MM.1S (cell line): Measurements from ENCODE around the gene TCF15.

Experiments used
- DNase-seq: peaks from one replicate; pipeline ENCODE4 v3.0.0-alpha.2; 2015
- H2AFZ ChIP-seq: fragments of 300-600 bp; sonication (generic); 2 replicates; pipeline ENCODE4 v1.6.0; 2016; ENCODE audit warnings: antibody characterized with exemption, low read length
- H3F3A ChIP-seq: fragments of 300-600 bp; sonication (generic); 2 replicates; pipeline ENCODE4 v1.6.1; 2016; ENCODE audit warnings: mild to moderate bottlenecking, antibody characterized with exemption, low read length, moderate library complexity, mixed read lengths; ENCODE audit not compliant: insufficient read depth
- H3K27ac ChIP-seq: fragments of 300-600 bp; sonication (generic); 2 replicates; pipeline ENCODE4 v1.5.1; 2016; ENCODE audit warnings: mild to moderate bottlenecking, low read length
- H3K27me3 ChIP-seq: fragments of 300-600 bp; sonication (generic); replicated peaks from 2 replicates; pipeline ENCODE4 v1.6.0; 2016; ENCODE audit warnings: low read length; ENCODE audit not compliant: insufficient read depth
- H3K36me3 ChIP-seq: fragments of 300-600 bp; sonication (generic); replicated peaks from 2 replicates; pipeline ENCODE4 v1.6.1; 2016; ENCODE audit warnings: mild to moderate bottlenecking, low read length, mixed read lengths; ENCODE audit not compliant: insufficient read depth
- H3K4me1 ChIP-seq: fragments of 300-600 bp; sonication (generic); 2 replicates; pipeline ENCODE4 v1.6.1; 2016; ENCODE audit warnings: low read length, mixed read lengths
- H3K4me2 ChIP-seq: fragments of 300-600 bp; sonication (generic); 2 replicates; pipeline ENCODE4 v1.6.0; 2016; ENCODE audit warnings: low read depth, low read length
- H3K4me3 ChIP-seq: fragments of 300-600 bp; sonication (generic); 2 replicates; pipeline ENCODE4 v1.5.1; 2016; ENCODE audit warnings: low read length, mixed read lengths
- H3K79me2 ChIP-seq: fragments of 300-600 bp; sonication (generic); 2 replicates; pipeline ENCODE4 v1.6.1; 2016; ENCODE audit warnings: mixed run types, low read length, mixed read lengths
- H3K9ac ChIP-seq: fragments of 300-600 bp; sonication (generic); 2 replicates; pipeline ENCODE4 v1.6.1; 2016; ENCODE audit warnings: low read length, mixed read lengths
- H3K9me2 ChIP-seq: fragments of 300-600 bp; sonication (generic); replicated peaks from 2 replicates; pipeline ENCODE4 v1.6.1; 2016; ENCODE audit warnings: mild to moderate bottlenecking, low read length, mixed read lengths; ENCODE audit not compliant: insufficient read depth
- H3K9me3 ChIP-seq: fragments of 300-600 bp; sonication (generic); replicated peaks from 2 replicates; pipeline ENCODE4 v1.6.1; 2016; ENCODE audit warnings: mild to moderate bottlenecking, low read length, mixed read lengths; ENCODE audit not compliant: insufficient read depth
- H4K20me1 ChIP-seq: fragments of 300-600 bp; sonication (generic); 2 replicates; pipeline ENCODE4 v1.6.1; 2016; ENCODE audit warnings: mild to moderate bottlenecking, low read length, moderate library complexity, mixed read lengths; ENCODE audit not compliant: insufficient read depth
- CTCF ChIP-seq: fragments of 300-600 bp; sonication (generic); IDR thresholded peaks from 2 replicates; pipeline ENCODE4 v1.5.1; 2016; ENCODE audit warnings: antibody characterized with exemption, low read length, mixed read lengths
- EZH2 ChIP-seq: fragments of 300-600 bp; sonication (generic); optimal IDR thresholded peaks from 2 replicates; pipeline ENCODE3; 2017; ENCODE audit warnings: low read depth, mild to moderate bottlenecking, antibody characterized with exemption, low read length, mixed read lengths
- EZH2phosphoT487 ChIP-seq: fragments of 300-600 bp; sonication (generic); IDR thresholded peaks from 2 replicates; pipeline ENCODE4 v1.6.1; 2018; ENCODE audit warnings: antibody characterized with exemption, low read length

The TCF15 gene

DNA sequence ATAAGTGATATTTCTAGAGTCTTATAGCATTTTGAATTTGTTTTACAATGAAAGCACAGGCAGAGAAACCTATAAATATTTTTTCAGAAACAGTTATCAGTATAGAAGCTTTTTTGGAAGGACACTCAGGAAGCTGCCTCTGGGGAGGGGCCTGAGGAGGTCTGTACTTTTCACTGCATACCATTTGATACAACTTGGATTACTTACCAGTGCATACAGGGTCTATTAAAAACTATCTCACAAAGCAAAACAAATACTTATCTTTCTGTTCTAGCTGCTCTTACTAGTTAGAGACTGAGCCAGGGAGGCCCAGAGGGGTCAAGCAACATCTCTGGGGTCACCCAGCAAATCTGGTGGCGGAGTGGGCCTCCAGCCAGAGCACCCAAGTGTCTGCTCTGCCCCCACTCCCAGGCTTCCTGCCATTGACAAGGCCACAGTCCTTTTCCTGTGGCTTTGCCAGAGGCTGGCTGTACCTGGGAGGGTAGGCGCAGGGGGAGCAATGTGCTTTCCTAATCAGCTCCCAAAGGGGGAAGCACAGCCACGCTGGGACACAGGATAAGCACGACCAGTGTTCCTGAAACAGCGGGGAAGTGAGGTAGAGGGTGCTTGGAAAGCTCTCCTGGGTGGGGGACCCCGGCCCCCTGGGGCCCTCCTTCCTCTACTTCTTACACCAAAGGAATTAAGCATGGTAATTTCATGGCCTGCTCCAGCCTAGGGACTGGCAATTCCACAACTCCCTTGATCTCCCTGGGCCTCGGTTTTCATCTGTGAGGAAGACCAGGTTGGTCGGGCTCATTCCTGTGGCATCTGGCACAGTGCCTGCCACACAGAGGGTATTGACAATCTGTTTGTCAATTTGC is 7.8 kb downstream of the TCF15 start:
- TF ChIP-seq CTCF (no peak), EZH2phosphoT487 (no peak), EZH2 (no peak)
- no peak overlapping the region for H3K9ac ChIP-seq
- no peak overlapping the region for H3K4me2 ChIP-seq
- H3K4me1 ChIP-seq = no peaks in the 10 kb centered on the region
- H3F3A ChIP-seq = no peaks in the 10 kb centered on the region
- no peaks in the 10 kb centered on the region for H3K9me2 ChIP-seq
- no peaks in the 10 kb centered on the region for H3K9me3 ChIP-seq
- H3K79me2 ChIP-seq = no peaks in the 10 kb centered on the region
- 0 out of 2 replicates have a peak, but pooled peaks cover 9% of the 10 kb centered on the region for H3K27me3 ChIP-seq
- DNase-seq = no peak
- H3K27ac ChIP-seq = no peak overlapping the region
- H3K36me3 ChIP-seq = no peaks in the 10 kb centered on the region
- no peak overlapping the region for H2AFZ ChIP-seq
- no peaks in the 10 kb centered on the region for H4K20me1 ChIP-seq
- H3K4me3 ChIP-seq = no peak overlapping the region

GRCh38 chr20:600736-601135 is 9.4 kb downstream of the TCF15 start:
- 0 out of 2 replicates have a peak, but pooled peaks cover 9% of the 10 kb centered on the region for H3K27me3 ChIP-seq
- H3K9me3 ChIP-seq = no peaks in the 10 kb centered on the region
- H3K36me3 ChIP-seq = no peaks in the 10 kb centered on the region
- no peak overlapping the region for H3K9ac ChIP-seq
- H3K4me2 ChIP-seq = no peak overlapping the region
- H3F3A ChIP-seq = no peaks in the 10 kb centered on the region
- H3K9me2 ChIP-seq = no peaks in the 10 kb centered on the region
- H3K4me3 ChIP-seq = no peak overlapping the region
- TF ChIP-seq EZH2 = no peak
- TF ChIP-seq CTCF = no peak
- TF ChIP-seq EZH2phosphoT487 = no peak
- no peak overlapping the region for H2AFZ ChIP-seq
- DNase-seq = no peak
- H3K79me2 ChIP-seq = no peaks in the 10 kb centered on the region
- no peaks in the 10 kb centered on the region for H4K20me1 ChIP-seq
- no peak overlapping the region for H3K27ac ChIP-seq
- H3K4me1 ChIP-seq = no peaks in the 10 kb centered on the region

- no peaks in the 10 kb centered on the region for H3K9me2 ChIP-seq
- no peak overlapping the region for H3K27ac ChIP-seq
- H3K9ac ChIP-seq = no peak overlapping the region
- TF ChIP-seq EZH2phosphoT487 (no peak), CTCF (no peak), EZH2 (no peak)
- H3K4me2 ChIP-seq = no peak overlapping the region
- no peak overlapping the region for H2AFZ ChIP-seq
- H3F3A ChIP-seq = no peaks in the 10 kb centered on the region
- no peak overlapping the region for H3K4me3 ChIP-seq
- no peaks in the 10 kb centered on the region for H3K9me3 ChIP-seq
- no peaks in the 10 kb centered on the region for H3K4me1 ChIP-seq
- 0 out of 2 replicates have a peak, but pooled peaks cover 9% of the 10 kb centered on the region for H3K27me3 ChIP-seq
- H4K20me1 ChIP-seq = no peaks in the 10 kb centered on the region
- no peaks in the 10 kb centered on the region for H3K36me3 ChIP-seq
- no peaks in the 10 kb centered on the region for H3K79me2 ChIP-seq
- DNase-seq = no peak
Observed at GRCh38 chr20:600141-600540, 10.0 kb downstream of the TCF15 start.
